GM12872 (cell line): ENCODE measurements around the gene ARL5B.

Experiments
- TF ChIP-seq, protein P1 (sequence below): IDR thresholded peaks from 3 replicates; pipeline ENCODE4 v1.5.1; 2011; ENCODE audit warnings: low read depth, mild to moderate bottlenecking, low read length, moderate library complexity; ENCODE audit not compliant: insufficient read depth

ARL5B gene

DNA sequence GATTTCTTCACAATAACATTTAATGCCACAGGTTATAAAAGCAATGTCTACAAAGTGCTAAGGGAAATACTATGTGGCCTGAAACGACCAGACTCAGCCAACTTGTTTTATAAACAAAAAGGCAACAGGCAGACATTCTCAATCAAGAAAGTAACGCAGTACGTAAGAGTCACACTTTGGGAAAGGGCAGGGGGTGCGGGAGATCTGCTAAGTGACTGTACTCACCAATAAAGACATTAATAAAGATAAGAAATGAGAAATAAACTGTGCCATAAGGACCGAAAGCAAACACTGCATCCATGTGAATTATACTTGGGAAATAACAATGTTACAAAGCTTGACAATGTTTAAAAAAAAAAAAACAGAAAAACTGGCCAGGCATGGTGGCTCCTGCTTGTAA, 33.3 kb upstream of the ARL5B start:
- TF ChIP-seq, protein P1, sequence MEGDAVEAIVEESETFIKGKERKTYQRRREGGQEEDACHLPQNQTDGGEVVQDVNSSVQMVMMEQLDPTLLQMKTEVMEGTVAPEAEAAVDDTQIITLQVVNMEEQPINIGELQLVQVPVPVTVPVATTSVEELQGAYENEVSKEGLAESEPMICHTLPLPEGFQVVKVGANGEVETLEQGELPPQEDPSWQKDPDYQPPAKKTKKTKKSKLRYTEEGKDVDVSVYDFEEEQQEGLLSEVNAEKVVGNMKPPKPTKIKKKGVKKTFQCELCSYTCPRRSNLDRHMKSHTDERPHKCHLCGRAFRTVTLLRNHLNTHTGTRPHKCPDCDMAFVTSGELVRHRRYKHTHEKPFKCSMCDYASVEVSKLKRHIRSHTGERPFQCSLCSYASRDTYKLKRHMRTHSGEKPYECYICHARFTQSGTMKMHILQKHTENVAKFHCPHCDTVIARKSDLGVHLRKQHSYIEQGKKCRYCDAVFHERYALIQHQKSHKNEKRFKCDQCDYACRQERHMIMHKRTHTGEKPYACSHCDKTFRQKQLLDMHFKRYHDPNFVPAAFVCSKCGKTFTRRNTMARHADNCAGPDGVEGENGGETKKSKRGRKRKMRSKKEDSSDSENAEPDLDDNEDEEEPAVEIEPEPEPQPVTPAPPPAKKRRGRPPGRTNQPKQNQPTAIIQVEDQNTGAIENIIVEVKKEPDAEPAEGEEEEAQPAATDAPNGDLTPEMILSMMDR: no peak

DNA sequence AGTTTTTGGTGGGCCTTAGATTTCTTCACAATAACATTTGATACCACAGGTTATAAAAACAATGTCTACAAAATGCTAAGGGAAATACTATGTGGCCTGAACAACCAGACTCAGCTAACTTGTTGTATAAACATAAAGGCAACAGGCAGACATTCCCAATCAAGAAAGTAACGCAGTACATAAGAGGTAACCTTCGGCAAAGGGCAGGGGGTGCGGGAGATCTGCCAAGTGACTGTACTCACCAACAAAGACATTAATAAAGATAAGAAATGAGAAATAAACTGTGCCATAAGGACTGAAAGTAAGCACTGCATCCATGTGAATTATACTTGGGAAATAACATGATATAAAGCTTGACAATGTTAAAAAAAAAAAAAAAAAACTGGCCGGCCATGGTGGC, 23.2 kb upstream of the ARL5B start:
- TF ChIP-seq, protein P1: no peak

DNA sequence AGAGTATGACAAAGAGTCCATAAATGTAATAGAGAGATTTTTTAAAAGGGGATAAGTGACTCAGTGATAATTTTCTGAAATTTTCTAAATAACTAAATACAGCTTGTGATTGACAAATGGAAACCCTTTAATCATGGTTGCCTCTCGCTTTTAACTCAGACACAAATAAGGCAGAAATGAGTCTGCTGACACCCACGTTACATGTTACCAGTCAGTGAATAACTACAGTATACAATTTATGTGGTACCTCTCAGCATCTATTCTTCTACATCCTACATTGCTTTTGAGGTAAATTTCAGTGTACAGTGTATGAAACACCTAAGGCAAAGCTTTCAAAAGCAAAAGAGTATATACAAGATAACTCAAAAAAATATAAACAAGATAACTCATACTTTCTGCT, 12.1 kb upstream of the ARL5B start:
- TF ChIP-seq, protein P1: no peak

DNA sequence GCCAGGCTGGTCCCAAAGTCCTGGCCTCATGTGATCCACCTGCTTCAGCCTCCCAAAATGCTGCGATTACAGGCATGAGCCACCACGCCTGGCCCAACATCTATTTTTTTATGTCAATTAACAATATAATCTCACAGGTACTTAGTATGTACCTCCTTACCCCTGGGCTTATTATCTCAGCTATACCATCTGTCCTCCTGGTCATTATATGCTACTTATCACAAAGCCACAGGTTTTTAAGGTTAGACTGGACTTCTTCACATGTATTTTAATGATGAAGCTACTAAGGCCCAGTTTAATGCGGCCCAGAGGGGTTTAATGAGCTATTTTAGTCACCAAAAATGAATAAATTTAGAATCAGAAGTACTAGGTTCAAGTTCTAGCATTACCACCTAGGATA, 11.3 kb upstream of the ARL5B start:
- TF ChIP-seq, protein P1: no peak

DNA sequence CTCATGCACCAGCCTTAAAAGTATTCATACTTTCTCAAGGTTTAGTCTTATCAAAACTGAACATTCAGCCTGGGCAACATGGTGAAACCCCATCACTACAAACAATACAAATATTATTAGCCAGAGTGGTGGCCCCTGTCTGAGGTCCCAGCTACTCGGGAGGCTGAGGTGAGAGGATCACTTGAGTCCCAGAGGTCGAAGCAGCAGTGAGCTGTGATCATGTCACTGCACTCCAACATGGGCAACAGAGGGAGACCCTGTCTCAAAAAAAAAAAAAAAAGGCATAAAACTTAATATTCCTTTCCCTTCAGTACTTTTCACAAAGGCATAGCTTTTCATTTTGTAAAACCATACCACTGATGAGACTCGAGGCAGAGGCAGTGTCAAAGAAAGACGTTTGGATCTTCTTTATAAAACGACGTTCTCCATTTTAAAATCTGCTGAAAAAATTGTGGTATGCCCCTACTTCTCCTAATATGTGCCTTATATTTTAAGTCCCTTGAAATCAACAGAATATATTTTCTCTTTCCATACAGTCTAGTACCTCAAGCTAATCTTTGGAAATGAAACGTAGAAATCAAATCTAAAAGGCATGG, 9.8 kb upstream of the ARL5B start:
- TF ChIP-seq, protein P1: no peak

DNA sequence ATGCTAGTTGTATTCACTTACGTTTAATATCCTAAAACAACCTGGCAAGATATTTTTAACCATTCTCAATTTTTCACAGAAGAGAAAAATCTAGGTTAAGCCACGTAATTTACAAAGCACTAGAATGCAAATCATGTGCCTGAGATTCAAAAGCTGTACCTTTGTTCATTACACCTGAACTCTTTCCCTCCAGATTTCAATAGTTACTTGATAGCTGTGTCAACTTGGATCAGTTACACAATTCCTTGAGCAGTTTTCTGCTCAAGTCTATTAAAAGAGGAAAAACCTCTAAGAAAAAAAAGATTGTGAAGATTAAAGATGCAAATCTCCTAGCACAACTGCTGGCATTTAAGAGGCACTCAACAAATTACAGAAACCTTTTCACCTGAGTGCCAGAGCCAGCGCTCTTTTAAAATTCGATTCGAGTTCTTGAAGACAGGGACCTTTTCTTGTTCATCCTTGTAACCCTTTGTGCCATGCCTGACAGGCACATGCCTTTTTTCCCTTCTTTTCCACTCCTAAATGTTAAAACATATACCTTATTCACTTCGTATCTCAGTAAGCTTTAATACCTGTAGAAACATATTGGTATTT, 8.7 kb upstream of the ARL5B start:
- TF ChIP-seq, protein P1: no peak

DNA sequence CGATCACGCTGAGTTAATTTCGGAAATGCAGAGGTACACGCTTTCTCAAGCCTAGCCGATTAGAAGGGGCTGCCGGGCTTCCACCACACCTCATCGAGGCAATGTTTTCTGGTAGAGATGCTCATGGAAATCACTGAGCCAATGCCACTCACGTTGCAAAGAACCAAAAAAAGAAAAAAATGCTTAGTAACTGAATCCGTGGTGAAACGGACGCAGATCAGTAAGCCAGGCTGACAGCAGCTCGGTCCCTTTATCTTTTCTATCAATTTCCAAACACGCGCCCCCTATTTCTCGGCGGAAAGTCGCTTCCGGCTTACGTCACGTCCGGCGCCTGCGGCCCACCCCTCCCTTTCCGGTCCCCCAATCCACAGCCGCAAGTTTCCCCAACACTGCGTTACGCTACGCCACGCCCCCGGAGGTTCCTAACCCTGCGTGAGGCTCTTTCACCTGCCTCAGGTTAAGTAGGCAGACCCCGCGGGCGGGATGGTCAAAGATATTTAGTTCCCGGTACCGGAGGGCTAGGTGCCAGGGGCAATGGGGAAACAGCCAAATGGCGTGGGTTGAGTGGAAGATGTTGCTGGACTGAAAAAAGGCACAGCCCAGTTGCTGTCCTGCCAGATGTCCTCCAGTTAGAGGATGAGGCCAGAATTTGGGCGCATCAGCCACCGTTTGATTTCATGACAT, 7.8 kb upstream of the ARL5B start, which contains the start of gene NSUN6:
Gene NSUN6, minus strand, starts transcription at position 264 of the 684 bp plus-strand sequence. CDS start 384 bp downstream, outside the sequence.
- TF ChIP-seq, protein P1: no peak
